GM21423 (cell line): ENCODE results near the gene EYS.

Experiments
- ATAC-seq: cut with Tn5 transposase; IDR thresholded peaks from one replicate; pipeline ENCODE4 v1.9.1; 2021; ENCODE audit warnings: mild to moderate bottlenecking, moderate library complexity; ENCODE audit not compliant: unreplicated experiment

EYS gene

GRCh38 chr6:64104051-64104450 is 1603.0 kb downstream of the EYS start:
- ATAC-seq, result no peak

- ATAC-seq, result no peak
Observed at GRCh38 chr6:64103480-64103879, 1603.5 kb downstream of the EYS start.

DNA sequence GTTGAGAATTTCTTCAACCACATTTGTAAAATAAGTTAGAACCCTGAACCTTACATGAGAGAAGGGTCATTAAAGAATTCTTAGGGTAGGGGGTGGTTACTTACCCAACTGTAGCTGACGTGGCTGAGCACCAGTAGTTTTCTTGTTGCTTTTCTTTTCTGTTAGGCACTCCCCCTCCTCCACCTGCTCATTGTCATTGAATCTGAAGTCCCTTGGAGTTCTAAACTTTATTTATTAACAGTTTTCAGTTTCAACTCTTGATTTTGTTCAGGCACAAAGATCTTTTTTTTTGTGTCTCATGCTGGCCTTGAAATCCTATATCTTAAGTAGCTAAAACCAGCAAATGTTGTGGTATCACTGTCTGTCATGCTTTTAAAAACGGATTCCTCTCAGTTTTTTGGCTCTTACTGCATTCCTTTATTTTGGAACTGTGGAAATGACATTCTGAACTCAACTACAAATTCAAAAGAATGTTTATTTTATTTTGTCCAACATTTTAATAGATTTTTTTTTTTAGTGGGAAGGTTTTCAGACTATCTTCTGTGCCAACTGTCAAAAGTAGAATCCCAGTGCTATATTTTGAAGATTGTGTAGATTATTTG is 1606.2 kb downstream of the EYS start:
- ATAC-seq, result no peak

DNA sequence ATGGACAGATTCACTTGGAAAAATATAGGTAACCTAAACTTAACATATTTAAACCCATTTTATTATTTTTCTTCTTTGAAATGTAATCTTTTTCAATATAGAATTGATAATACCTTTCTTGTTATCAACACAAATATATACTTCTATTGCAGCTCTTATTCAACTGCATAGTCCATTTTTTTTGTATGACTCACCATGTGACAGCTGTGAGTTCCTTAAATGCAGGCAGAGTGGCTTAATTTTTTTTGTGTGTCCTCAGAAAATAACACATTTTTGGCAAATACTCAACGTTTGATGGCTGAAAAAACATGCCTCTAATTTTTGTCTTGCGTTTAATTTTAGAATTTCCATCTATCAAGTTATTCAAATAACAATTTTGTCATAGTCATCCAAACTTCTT is 1616.7 kb downstream of the EYS start:
- ATAC-seq, result no peak

DNA sequence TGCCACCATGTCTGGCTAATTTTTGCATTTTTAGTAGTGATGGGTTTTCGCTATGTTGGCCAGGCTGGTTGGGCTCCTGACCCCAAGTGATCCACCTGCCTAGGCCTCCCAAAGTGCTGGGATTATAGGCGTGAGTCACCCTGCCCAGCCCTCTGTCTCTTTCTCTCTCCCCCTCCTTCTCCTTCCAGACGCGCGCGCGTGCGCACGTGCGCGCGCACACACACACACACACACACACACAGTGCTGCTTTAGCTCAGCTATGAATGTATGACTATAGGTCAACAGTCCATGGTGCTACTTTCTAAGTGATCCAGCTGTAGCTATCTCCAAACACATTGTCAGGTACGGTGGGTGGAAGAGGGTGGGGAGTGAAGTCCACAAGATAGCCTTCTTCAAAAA is 1621.9 kb downstream of the EYS start:
- no peak for ATAC-seq

DNA sequence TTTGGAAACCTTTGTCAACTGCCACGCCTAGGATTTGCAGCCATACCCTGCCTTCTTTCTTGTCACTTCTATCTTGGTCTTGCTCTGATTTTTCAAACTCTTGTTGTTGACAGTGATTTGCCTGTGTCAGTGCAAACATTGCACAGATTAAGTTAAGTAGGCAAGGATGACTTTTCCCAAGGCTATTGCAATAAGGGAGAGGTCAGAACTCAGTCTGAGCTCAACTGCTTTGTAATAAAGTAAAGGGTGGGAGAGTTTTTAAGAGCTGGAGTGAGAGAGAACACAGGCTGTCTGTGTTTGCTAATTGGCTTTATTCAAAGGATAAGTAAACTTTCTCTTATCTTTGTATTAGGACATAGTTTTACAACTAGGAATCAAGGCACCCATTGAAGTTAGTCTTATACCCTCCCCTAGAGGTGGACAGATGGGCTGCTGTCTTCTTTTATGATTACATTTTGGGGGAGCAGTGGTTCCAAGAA is 1622.8 kb downstream of the EYS start:
- no peak for ATAC-seq

GRCh38 chr6:64083261-64083660 is 1623.8 kb downstream of the EYS start:
- ATAC-seq, result no peak

DNA sequence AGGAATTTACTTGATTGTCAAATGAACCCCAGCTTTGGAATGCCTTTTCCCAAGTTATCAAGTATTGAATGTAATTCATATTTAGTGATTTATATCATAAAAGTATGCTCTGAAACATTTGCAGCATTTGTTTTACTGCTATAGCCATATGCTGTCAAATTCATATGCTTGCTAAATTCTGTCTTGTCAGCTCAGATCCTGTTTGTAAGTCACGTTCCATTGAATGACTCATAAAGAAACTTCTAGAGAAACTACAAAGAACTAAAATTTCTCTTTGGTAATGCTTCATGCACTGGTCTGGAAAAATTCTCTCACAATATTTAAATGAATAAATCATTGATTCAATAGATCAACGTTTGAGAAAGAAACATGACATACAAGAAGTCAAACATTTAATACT is 1625.6 kb downstream of the EYS start:
- ATAC-seq, result no peak

- no peak for ATAC-seq
Observed at GRCh38 chr6:64074981-64075380, 1632.0 kb downstream of the EYS start.

- no peak for ATAC-seq
Observed at GRCh38 chr6:64072686-64073085, 1634.3 kb downstream of the EYS start.

DNA sequence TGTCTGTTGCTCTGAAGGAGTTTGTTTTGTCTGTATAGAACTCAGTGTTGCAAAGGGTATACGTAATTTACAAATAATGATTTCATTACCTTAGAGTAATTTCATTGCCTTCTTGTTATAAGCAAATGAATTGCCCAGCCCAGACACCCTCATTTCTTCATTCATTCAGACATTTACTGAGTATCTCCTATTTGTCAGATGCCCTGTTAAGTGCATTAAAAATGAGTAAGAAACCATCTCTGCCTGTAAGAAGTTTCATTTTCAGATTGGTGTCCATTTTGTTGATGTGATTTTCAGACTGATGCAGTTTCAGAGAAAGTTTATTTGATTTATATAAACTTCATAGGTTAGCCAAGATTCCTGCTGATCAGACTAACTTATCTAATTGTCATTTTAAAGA is 1642.1 kb downstream of the EYS start:
- ATAC-seq, result no peak

DNA sequence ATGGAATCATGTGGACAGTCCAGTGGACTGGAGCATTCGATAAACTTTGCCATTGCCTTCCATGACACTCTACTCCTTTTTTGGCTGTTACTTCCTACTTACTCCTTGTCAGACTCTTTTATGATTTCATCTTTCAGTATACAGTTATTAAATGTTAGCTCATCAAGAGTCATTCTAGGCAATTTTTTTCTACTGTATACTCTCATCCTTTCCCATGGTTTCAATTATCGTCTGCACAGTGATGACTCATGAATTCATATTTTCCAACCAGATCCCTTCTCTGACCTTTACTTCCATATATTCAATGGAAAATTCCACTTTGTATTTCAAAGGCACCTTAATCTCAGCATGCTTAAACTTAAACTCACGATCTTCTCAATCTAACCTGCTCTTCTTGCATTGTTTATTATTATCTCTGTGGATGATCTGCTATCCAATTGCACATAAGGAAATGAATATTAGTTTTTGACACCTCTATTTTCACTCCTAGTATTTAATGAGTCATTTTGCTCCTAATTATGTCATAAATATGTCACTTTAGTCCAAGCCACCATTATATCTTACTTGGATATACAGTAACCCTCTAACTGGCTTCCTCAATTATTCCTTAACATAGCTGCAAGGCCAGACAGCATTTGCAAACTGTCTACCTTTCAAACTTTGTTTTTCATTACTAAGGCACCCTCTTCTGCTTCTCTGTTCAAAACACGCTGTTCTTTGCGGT is 1643.9 kb downstream of the EYS start:
- no peak for ATAC-seq

DNA sequence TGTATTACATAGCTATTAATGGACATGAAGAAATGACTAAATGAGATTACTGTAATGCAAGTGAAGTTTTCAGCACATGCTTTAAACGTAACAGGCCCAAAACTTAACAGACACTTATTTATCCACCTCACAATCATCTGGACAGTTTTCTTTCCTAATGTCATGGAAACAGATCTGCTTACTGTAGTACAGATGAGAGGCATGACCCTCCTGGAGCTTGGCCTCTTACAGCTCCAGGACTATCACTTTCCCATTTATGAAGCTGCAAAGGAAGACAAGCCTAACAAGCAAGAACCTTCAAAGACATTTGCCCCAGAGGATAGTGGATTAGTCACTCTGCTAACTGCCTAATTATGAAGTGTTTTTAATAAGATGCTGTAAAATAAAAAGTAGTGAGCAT is 1652.2 kb downstream of the EYS start:
- no peak for ATAC-seq

DNA sequence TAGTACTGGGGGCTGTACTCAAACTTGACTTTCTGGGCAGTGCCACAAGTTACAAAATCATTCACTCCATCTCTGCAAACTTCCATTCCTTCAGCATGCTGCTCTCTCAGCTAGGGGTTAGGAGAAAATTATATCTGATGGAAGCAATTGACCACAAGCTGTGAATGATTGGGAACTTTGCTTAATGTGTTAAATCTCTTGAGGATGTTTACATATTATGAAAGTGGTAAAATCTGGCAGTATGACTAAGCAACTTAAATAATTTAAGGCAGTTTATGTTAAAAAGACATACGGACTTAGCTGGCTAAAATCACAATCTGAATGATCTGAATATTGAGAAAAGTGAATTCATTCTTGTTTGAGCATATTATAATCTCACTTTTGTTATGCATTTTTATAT is 1656.4 kb downstream of the EYS start:
- ATAC-seq, result no peak

GRCh38 chr6:64049736-64050135 is 1657.3 kb downstream of the EYS start:
- ATAC-seq, result no peak

GRCh38 chr6:64046746-64047208 is 1660.2 kb downstream of the EYS start:
- no peak for ATAC-seq

- ATAC-seq, result no peak
Observed at GRCh38 chr6:64041373-64041772, 1665.7 kb downstream of the EYS start.

DNA sequence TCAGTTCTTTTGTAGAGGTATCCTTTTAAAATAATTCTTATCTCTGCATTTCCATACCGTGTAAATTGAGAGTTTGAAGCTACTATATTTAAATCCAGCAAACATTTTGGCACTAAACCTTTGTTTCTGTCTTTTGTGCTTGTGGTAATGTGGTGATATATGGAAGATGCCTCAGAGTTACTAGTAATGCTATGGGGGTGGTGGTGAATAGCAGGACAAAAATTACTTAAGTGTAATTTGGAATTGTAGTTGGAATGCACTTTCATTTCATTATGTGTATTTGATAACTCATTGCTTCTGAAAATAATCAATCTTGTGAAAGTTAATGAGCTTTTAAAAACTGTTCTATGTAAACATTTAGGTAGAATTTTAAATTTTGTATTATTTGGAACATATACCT is 1666.9 kb downstream of the EYS start:
- ATAC-seq, result no peak

GRCh38 chr6:64037427-64037826 is 1669.6 kb downstream of the EYS start:
- no peak for ATAC-seq

- no peak for ATAC-seq
Observed at GRCh38 chr6:64034910-64035655, 1671.9 kb downstream of the EYS start.

DNA sequence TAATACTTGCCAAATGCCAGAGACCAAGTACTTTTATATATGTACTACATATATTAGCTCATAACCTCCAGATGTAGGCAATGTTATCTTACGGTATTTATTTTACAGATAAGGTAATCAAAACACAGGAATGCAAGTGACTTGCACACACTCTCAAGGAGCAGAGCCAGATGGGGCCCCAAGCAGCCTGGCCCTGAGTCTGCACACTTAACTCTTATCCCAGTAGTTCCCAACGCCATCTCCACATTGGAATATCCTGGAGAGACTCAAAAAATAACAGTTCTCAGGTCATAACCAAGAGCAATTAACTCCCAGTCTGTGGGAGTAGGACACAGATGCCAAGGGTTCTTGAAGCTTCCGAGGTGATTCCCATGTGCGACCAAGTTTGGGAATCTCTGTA is 1672.7 kb downstream of the EYS start:
- no peak for ATAC-seq
